ENCODE measurements around the gene CEBPA. TPM values are rescaled to one million over a fixed set of nuclear protein-coding genes. Genes with fewer than 3 reads are reported as not detected.

The CEBPA gene
- total and polyA plus RNA-seq, 2 donors (not counting 1 experiment from before 2014, with no cell fraction given): 0.17 TPM; not detected in 1

DNA sequence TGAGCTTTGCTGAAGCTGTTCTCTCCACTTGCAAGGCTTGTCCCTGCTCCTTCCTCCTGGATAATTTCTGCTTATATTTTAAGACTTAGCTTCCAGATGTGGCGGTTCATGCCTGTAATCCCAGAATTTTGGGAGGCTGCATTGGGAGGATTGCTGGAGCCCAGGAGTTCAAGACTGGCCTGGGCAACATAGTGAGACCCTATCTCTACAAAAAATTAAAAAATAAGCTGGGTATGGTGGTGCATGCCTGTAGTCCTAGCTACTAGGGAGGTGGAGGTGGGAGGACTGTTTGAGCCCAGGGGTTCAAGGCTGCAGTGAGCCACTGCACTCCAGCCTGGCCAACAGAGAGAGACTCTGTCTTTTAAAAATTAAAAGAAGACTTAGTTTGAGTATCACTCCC is 31.6 kb downstream of the CEBPA start:
- Histone ChIP-seq H3K27me3 (ENCODE audit: control insufficient read depth, insufficient read depth, low read length) (no peaks in the 10 kb centered on the region), H3K9ac (ENCODE audit: insufficient read depth, low read length) (no peak overlapping the region), H3K79me2 (ENCODE audit: control insufficient read depth, insufficient read depth, low read length) (no peaks in the 10 kb centered on the region), H3K4me3 (replicated peaks in 1 of 4; ENCODE audit: control extremely low read depth in 1 of 4, insufficient read depth in 1 of 4, low read depth in 3 of 4, low read length in 4 of 4) (no peak overlapping the region), H3K9me3 (ENCODE audit: control insufficient read depth, insufficient read depth, low read depth, low read length) (no peaks in the 10 kb centered on the region), H3K36me3 (ENCODE audit: control insufficient read depth, insufficient read depth, low read length) (no peaks in the 10 kb centered on the region), H3K4me2 (ENCODE audit: extremely low read depth, insufficient read depth, low read length) (no peak overlapping the region), H3K4me1 (ENCODE audit: control insufficient read depth, extremely low read depth, insufficient read depth, low read length) (peaks cover 4% of the 10 kb centered on the region), H3K27ac (ENCODE audit: insufficient read depth, low read length) (no peak overlapping the region), H2AFZ (ENCODE audit: low read length) (no peak overlapping the region), H4K20me1 (ENCODE audit: control insufficient read depth, extremely low read depth, insufficient read depth, low read length) (no peaks in the 10 kb centered on the region)
- no peak for DNase-seq (ENCODE audit: low read depth in 2 of 2)
- TF ChIP-seq, protein P1, sequence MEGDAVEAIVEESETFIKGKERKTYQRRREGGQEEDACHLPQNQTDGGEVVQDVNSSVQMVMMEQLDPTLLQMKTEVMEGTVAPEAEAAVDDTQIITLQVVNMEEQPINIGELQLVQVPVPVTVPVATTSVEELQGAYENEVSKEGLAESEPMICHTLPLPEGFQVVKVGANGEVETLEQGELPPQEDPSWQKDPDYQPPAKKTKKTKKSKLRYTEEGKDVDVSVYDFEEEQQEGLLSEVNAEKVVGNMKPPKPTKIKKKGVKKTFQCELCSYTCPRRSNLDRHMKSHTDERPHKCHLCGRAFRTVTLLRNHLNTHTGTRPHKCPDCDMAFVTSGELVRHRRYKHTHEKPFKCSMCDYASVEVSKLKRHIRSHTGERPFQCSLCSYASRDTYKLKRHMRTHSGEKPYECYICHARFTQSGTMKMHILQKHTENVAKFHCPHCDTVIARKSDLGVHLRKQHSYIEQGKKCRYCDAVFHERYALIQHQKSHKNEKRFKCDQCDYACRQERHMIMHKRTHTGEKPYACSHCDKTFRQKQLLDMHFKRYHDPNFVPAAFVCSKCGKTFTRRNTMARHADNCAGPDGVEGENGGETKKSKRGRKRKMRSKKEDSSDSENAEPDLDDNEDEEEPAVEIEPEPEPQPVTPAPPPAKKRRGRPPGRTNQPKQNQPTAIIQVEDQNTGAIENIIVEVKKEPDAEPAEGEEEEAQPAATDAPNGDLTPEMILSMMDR (conservative IDR thresholded peaks at IDR 0.05 in 1 of 2, IDR thresholded peaks at IDR 0.05 in 1 of 2; ENCODE audit: low read depth in 1 of 2, low read length in 2 of 2): no peak
- no peak for TF ChIP-seq EZH2 (IDR thresholded peaks at IDR 0.05; ENCODE audit: low read length, missing control alignments)

DNA sequence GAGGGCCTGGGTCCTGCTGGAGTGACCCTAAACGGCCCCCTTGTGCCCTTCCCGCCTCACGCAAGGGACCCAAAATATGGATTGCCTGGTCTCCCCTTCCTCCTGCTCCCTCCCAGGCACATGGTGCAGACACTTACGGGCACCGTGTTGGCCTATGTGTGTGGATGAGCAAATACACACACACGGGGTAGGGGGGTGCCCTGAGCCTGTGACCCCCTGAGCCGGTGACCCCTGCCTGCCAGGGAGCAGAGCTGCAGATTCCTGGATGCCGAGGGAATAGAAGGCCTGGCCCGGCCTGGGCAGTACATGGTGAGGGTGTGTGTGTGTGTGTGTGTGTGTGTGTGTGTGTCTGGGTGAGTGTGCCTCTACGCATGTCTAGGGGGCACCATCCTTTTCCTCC is 33.3 kb downstream of the CEBPA start:
- no peak for DNase-seq (ENCODE audit: low read depth in 2 of 2)
- Histone ChIP-seq H3K9me3 (ENCODE audit: control insufficient read depth, insufficient read depth, low read depth, low read length) (no peaks in the 10 kb centered on the region), H4K20me1 (ENCODE audit: control insufficient read depth, extremely low read depth, insufficient read depth, low read length) (no peaks in the 10 kb centered on the region), H3K4me1 (ENCODE audit: control insufficient read depth, extremely low read depth, insufficient read depth, low read length) (peaks cover under 1% of the 10 kb centered on the region), H3K36me3 (ENCODE audit: control insufficient read depth, insufficient read depth, low read length) (no peaks in the 10 kb centered on the region), H3K27me3 (ENCODE audit: control insufficient read depth, insufficient read depth, low read length) (no peaks in the 10 kb centered on the region), H3K4me2 (ENCODE audit: extremely low read depth, insufficient read depth, low read length) (no peak overlapping the region), H2AFZ (ENCODE audit: low read length) (no peak overlapping the region), H3K4me3 (replicated peaks in 1 of 4; ENCODE audit: control extremely low read depth in 1 of 4, insufficient read depth in 1 of 4, low read depth in 3 of 4, low read length in 4 of 4) (no peak overlapping the region), H3K27ac (ENCODE audit: insufficient read depth, low read length) (no peak overlapping the region), H3K79me2 (ENCODE audit: control insufficient read depth, insufficient read depth, low read length) (no peaks in the 10 kb centered on the region), H3K9ac (ENCODE audit: insufficient read depth, low read length) (no peak overlapping the region)
- TF ChIP-seq EZH2 (IDR thresholded peaks at IDR 0.05; ENCODE audit: low read length, missing control alignments): no peak
- TF ChIP-seq, protein P1 (conservative IDR thresholded peaks at IDR 0.05 in 1 of 2, IDR thresholded peaks at IDR 0.05 in 1 of 2; ENCODE audit: low read depth in 1 of 2, low read length in 2 of 2): no peak

DNA sequence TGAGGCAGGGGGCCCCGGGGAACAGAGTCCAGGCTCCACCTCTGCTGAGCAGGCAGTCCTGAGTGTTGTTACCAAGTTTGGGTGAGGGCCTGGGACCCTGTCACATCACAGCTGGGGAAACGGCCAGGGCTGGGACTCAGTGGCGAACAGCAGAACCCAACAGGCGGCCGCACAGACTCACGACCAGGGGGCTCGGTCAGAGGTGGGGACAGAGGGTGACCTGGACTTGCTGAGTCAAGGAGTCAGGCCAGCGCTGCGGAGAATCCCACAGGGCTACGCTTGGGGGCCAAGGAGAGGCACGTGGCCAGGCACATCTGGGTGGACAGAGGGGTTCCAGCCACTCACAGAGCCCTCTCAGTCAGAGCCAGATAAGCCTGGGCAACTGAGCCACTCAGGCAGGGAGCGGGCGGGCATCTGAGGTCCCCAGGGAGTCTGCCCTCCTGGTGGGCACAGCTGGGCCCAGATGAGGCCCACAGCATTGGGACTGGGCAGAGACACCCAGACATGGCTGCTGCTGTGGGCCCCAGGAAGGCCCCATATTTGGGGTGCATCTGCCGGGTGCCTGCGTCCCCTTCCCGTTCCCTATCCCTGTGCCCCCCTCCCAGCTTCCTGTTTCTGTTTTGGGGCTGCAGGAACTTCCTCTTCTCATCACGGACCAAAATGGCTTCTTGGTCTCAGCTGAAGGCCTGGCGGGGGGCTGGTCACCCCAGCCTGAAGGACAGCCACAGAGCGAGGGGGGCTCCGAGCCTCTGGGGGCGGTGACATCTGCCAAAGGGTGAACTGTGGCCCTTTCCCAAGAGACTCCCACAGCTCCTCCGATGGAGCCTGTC is 34.0 kb downstream of the CEBPA start:
- H3K9me3 ChIP-seq (ENCODE audit: control insufficient read depth, insufficient read depth, low read depth, low read length): no peaks in the 10 kb centered on the region
- H3K79me2 ChIP-seq (ENCODE audit: control insufficient read depth, insufficient read depth, low read length): no peaks in the 10 kb centered on the region
- H2AFZ ChIP-seq (ENCODE audit: low read length): no peak overlapping the region
- no peaks in the 10 kb centered on the region for H3K36me3 ChIP-seq (ENCODE audit: control insufficient read depth, insufficient read depth, low read length)
- TF ChIP-seq EZH2 (IDR thresholded peaks at IDR 0.05; ENCODE audit: low read length, missing control alignments): no peak
- TF ChIP-seq, protein P1 (conservative IDR thresholded peaks at IDR 0.05 in 1 of 2, IDR thresholded peaks at IDR 0.05 in 1 of 2; ENCODE audit: low read depth in 1 of 2, low read length in 2 of 2): no peak
- no peaks in the 10 kb centered on the region for H3K27me3 ChIP-seq (ENCODE audit: control insufficient read depth, insufficient read depth, low read length)
- H3K9ac ChIP-seq (ENCODE audit: insufficient read depth, low read length): no peak overlapping the region
- H4K20me1 ChIP-seq (ENCODE audit: control insufficient read depth, extremely low read depth, insufficient read depth, low read length): no peaks in the 10 kb centered on the region
- H3K4me1 ChIP-seq (ENCODE audit: control insufficient read depth, extremely low read depth, insufficient read depth, low read length): no peaks in the 10 kb centered on the region
- H3K4me3 ChIP-seq (replicated peaks in 1 of 4; ENCODE audit: control extremely low read depth in 1 of 4, insufficient read depth in 1 of 4, low read depth in 3 of 4, low read length in 4 of 4): no peak overlapping the region
- H3K27ac ChIP-seq (ENCODE audit: insufficient read depth, low read length): no peak overlapping the region
- DNase-seq (ENCODE audit: low read depth in 2 of 2): no peak
- H3K4me2 ChIP-seq (ENCODE audit: extremely low read depth, insufficient read depth, low read length): no peak overlapping the region

All from fibroblast of lung (primary cell).